Neural progenitor cell (in vitro differentiated cells): ENCODE results near the gene ABHD12.

Experiments
- CTCF ChIP-seq: fragments of 200-600 bp; sonication (generic); IDR thresholded peaks from 2 replicates; pipeline ENCODE4 v1.5.1; 2017; ENCODE audit warnings: antibody characterized with exemption, mild to moderate bottlenecking
- EZH2 ChIP-seq: fragments of 200-600 bp; sonication (generic); IDR thresholded peaks from 2 replicates; pipeline ENCODE4 v1.6.1; 2017; ENCODE audit warnings: antibody characterized with exemption, mild to moderate bottlenecking, moderate library complexity
- EZH2phosphoT487 ChIP-seq: fragments of 200-600 bp; sonication (generic); IDR thresholded peaks from 2 replicates; pipeline ENCODE4 v1.6.1; 2017; ENCODE audit warnings: antibody characterized with exemption

- TF ChIP-seq CTCF (no peak), EZH2phosphoT487 (no peak), EZH2 (no peak)
Measured at GRCh38 chr20:25309395-25310267, 81.0 kb downstream of the ABHD12 start.
